CD14-positive monocyte (primary cell): Measurements from ENCODE around the gene TOGARAM1. TPM values are rescaled to one million over a fixed set of nuclear protein-coding genes. Genes with fewer than 3 reads are reported as not detected.

ENCODE experiments used
- DNase-seq, 3 donors: peaks; one replicate each; pipeline ENCODE4 v3.0.0-alpha.2; 2011 to 2022
- H2AFZ ChIP-seq: 2 replicates; pipeline ENCODE4 v1.6.0; 2012; ENCODE audit warnings: mild to moderate bottlenecking, low read depth, low read length, inconsistent platforms; ENCODE audit not compliant: insufficient read depth, poor library complexity, severe bottlenecking
- H3K27ac ChIP-seq, 2 donors: 1 replicate in 1 of 2; 2 replicates in 1 of 2; pipeline ENCODE4 v1.5.1; 2012 to 2013; ENCODE audit warnings: low read length in 2 of 2, control low read depth in 1 of 2, inconsistent platforms in 1 of 2, low read depth in 1 of 2, mild to moderate bottlenecking in 1 of 2
- H3K27me3 ChIP-seq, 2 donors: one replicate each; pipeline versions ENCODE4 v1.6.0 to v1.6.1; 2011 to 2013; ENCODE audit warnings: low read length in 2 of 2; ENCODE audit not compliant: control insufficient read depth in 2 of 2, insufficient read depth in 2 of 2
- H3K36me3 ChIP-seq, 2 donors: replicated peaks in 1 of 2; 1 replicate in 1 of 2; 2 replicates in 1 of 2; pipeline versions ENCODE4 v1.5.1 to v1.6.1; 2012 to 2013; ENCODE audit warnings: low read length in 2 of 2, control low read depth in 1 of 2, inconsistent platforms in 1 of 2, mild to moderate bottlenecking in 1 of 2; ENCODE audit not compliant: insufficient read depth in 2 of 2, control insufficient read depth in 1 of 2
- H3K4me1 ChIP-seq, 2 donors: 1 replicate in 1 of 2; 2 replicates in 1 of 2; pipeline versions ENCODE4 v1.5.1 to v1.6.1; 2012 to 2013; ENCODE audit warnings: low read length in 2 of 2, control low read depth in 1 of 2, inconsistent platforms in 1 of 2, mild to moderate bottlenecking in 1 of 2, moderate library complexity in 1 of 2; ENCODE audit not compliant: insufficient read depth in 2 of 2, control insufficient read depth in 1 of 2
- H3K4me2 ChIP-seq: replicated peaks from 2 replicates; pipeline ENCODE3; 2012; ENCODE audit warnings: low read length, moderate library complexity, mild to moderate bottlenecking; ENCODE audit not compliant: poor library complexity, severe bottlenecking; ENCODE audit errors: extremely low read depth
- H3K4me3 ChIP-seq, 3 experiments: fragments of 200-600 bp in 1 of 3; sonication (generic) in 1 of 3; replicated peaks in 1 of 3; 1 replicate in 2 of 3; 2 replicates in 1 of 3; pipeline ENCODE4 v1.5.1; 2011 to 2013; ENCODE audit warnings: low read length in 3 of 3, mild to moderate bottlenecking in 3 of 3, control low read depth in 2 of 3, low read depth in 2 of 3, inconsistent platforms in 1 of 3, moderate library complexity in 1 of 3
- H3K79me2 ChIP-seq: 2 replicates; pipeline ENCODE4 v1.6.0; 2012; ENCODE audit warnings: mild to moderate bottlenecking, control low read depth, inconsistent platforms, low read length, moderate library complexity; ENCODE audit not compliant: insufficient read depth
- H3K9ac ChIP-seq: 2 replicates; pipeline ENCODE4 v1.6.0; 2017; ENCODE audit warnings: low read length, mild to moderate bottlenecking; ENCODE audit not compliant: insufficient read depth, poor library complexity, severe bottlenecking
- H3K9me3 ChIP-seq, 2 donors: replicated peaks in 1 of 2; 1 replicate in 1 of 2; 2 replicates in 1 of 2; pipeline versions ENCODE4 v1.5.1 to v1.6.1; 2012 to 2013; ENCODE audit warnings: low read length in 2 of 2, control low read depth in 1 of 2; ENCODE audit not compliant: control insufficient read depth in 1 of 2, insufficient read depth in 1 of 2
- H4K20me1 ChIP-seq: 2 replicates; pipeline ENCODE4 v1.6.0; 2012; ENCODE audit warnings: mild to moderate bottlenecking, low read length, control low read depth, moderate library complexity; ENCODE audit not compliant: insufficient read depth
- H3K27ac Mint-ChIP-seq, 7 donors: one replicate each; pipeline ENCODE4 v1.8.0; 2020; ENCODE audit warnings: mild to moderate bottlenecking in 7 of 7, mixed read lengths in 7 of 7, moderate library complexity in 6 of 7, inconsistent platforms in 2 of 7
- H3K27me3 Mint-ChIP-seq, 3 donors: one replicate each; pipeline ENCODE4 v1.8.0; 2021 to 2022; ENCODE audit warnings: low read depth in 3 of 3, mild to moderate bottlenecking in 3 of 3, mixed read lengths in 3 of 3, moderate library complexity in 3 of 3, inconsistent platforms in 1 of 3
- H3K36me3 Mint-ChIP-seq, 2 donors: one replicate each; pipeline ENCODE4 v1.8.0; 2020; ENCODE audit warnings: mixed read lengths in 2 of 2, inconsistent platforms in 1 of 2, mild to moderate bottlenecking in 1 of 2
- H3K4me1 Mint-ChIP-seq: one replicate; pipeline ENCODE4 v1.8.0; 2020; ENCODE audit warnings: mild to moderate bottlenecking, mixed read lengths
- H3K4me3 Mint-ChIP-seq, 2 donors: one replicate each; pipeline ENCODE4 v1.8.0; 2020; ENCODE audit warnings: mild to moderate bottlenecking in 2 of 2, mixed read lengths in 2 of 2, moderate library complexity in 1 of 2
- H3K9me3 Mint-ChIP-seq, 7 donors: one replicate each; pipeline ENCODE4 v1.8.0; 2020 to 2022; ENCODE audit warnings: mixed read lengths in 7 of 7, mild to moderate bottlenecking in 6 of 7, moderate library complexity in 6 of 7, inconsistent platforms in 2 of 7
- WGBS: methylation state at CpG from one replicate; pipeline ENCODE4 v1.1.5; 2013; ENCODE audit warnings: missing lambda C conversion rate; ENCODE audit not compliant: insufficient coverage; 5-methylcytosine and 5-hydroxymethylcytosine counted together
- intact Hi-C, 2 donors: fragments of 100-400 bp; cut with micrococcal nuclease; formaldehyde crosslinking; loops; one replicate each; pipeline versions ENCODE4 v1.15.0 to v1.15.1; 2023
- polyA minus RNA-seq: library from RNA; depleted of rRNA, polyadenylated mRNA; stranded (reverse); fragments of >200 nt; gene quantifications from 2 replicates; pipeline ENCODE4 v1.2.3, GENCODE V29; 2012
- polyA plus RNA-seq, 3 donors: library from polyadenylated mRNA; depleted of rRNA in 1 of 3; unstranded in 2 of 3; stranded (reverse) in 1 of 3; fragments of 300-500 nt in 2 of 3; fragments of >200 nt in 1 of 3; fragmentation: Illumina TruSeq in 2 of 3; gene quantifications; 1 replicate in 2 of 3; 2 replicates in 1 of 3; pipeline ENCODE4 v1.2.3, GENCODE V29; 2012 to 2021
- total RNA-seq, 12 experiments: library from RNA in 1 of 12; stranded (reverse) in 1 of 12; fragments of 120-200 nt in 1 of 12; gene quantifications; one replicate each; pipeline ENCODE4 v1.2.4 and lab custom pipeline; 2013 to 2026; ENCODE audit warnings: mixed read lengths in 6 of 12, inconsistent platforms in 1 of 12
- TF ChIP-seq, protein P1 (sequence below): fragments of 200-600 bp; IDR thresholded peaks from one replicate; pipeline ENCODE4 v1.8.0; 2022; ENCODE audit warnings: antibody characterized with exemption, mild to moderate bottlenecking

The TOGARAM1 gene, protein sequence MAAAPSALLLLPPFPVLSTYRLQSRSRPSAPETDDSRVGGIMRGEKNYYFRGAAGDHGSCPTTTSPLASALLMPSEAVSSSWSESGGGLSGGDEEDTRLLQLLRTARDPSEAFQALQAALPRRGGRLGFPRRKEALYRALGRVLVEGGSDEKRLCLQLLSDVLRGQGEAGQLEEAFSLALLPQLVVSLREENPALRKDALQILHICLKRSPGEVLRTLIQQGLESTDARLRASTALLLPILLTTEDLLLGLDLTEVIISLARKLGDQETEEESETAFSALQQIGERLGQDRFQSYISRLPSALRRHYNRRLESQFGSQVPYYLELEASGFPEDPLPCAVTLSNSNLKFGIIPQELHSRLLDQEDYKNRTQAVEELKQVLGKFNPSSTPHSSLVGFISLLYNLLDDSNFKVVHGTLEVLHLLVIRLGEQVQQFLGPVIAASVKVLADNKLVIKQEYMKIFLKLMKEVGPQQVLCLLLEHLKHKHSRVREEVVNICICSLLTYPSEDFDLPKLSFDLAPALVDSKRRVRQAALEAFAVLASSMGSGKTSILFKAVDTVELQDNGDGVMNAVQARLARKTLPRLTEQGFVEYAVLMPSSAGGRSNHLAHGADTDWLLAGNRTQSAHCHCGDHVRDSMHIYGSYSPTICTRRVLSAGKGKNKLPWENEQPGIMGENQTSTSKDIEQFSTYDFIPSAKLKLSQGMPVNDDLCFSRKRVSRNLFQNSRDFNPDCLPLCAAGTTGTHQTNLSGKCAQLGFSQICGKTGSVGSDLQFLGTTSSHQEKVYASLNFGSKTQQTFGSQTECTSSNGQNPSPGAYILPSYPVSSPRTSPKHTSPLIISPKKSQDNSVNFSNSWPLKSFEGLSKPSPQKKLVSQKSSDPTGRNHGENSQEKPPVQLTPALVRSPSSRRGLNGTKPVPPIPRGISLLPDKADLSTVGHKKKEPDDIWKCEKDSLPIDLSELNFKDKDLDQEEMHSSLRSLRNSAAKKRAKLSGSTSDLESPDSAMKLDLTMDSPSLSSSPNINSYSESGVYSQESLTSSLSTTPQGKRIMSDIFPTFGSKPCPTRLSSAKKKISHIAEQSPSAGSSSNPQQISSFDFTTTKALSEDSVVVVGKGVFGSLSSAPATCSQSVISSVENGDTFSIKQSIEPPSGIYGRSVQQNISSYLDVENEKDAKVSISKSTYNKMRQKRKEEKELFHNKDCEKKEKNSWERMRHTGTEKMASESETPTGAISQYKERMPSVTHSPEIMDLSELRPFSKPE (N-terminal part only)
- 7.7 TPM for total RNA-seq (2013)
- polyA plus RNA-seq (1 to 10 TPM; 2.6 to 3.8 (median 3.4) TPM), polyA minus RNA-seq (3.7 and 3.8 TPM in 2 replicates), total RNA-seq (lab: John Stamatoyannopoulos, UW) (12.7 to 39.5 (median 24.4) reads per million in 11 experiments)

DNA sequence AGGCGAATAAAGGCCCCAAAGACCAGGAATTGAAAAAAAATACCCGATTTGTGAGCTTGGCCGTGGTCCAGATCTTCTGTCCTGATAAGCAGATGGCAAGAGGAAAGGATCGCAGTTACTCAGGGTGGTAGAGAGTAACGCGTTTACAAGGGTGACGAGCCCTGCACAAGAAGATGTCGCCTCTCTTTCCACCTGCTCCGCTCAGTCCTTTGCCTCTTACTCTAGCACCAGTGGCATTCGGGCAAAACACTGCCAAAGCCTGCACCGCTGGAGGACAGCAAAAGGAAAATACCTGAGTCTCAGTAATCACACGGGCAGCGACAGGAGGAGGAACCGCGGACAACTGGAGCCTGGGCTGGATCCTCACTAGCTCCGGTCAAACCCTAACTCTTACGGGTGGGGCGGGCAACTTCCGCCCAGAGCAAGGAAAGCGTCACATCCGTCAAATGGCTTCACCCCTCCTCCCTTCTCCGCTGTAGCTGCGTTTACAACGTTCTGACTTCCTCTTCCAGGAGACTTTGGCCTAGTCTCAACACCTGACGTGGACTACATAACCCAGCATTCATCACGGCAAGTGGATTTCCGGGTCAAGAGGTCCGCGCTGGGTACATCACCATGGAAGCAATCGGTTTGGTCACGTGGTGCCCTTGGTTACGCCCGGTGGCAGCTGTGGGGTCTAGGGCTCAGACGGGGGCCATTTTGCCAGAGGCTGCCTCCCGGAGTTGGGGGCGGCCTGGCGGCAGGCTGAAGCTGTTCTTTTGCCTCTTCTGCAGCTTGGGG, at the start of gene TOGARAM1, which contains the start of gene KLHL28:
TOGARAM1 (plus strand) TSS at position 637 of the 780 bp plus-strand sequence. CDS start 232 bp downstream, outside the sequence.
KLHL28 (minus strand) TSS at position 394 of the 780 bp plus-strand sequence. CDS start 16,019 bp downstream, outside the sequence.
- Histone ChIP-seq H4K20me1 (peaks cover 25% of the 10 kb centered on the region), H3K4me2 (peak within 1 kb of the TSS; percentile 96), H3K27ac (peak within 1 kb of the TSS; percentile 85 to 94), H3K27me3 (no peaks in the 10 kb centered on the region), H3K79me2 (peaks cover 89% of the 10 kb centered on the region), H3K4me1 (peaks cover 37 to 60% of the 10 kb centered on the region in 2 donors), H3K4me3 (peak within 1 kb of the TSS; percentile 80 to 97 (median 85)), H2AFZ (peak within 1 kb of the TSS; percentile 99), H3K9me3 (peaks cover 0 to 5% of the 10 kb centered on the region in 2 donors), H3K36me3 (no peaks in the 10 kb centered on the region), H3K9ac (peak within 1 kb of the TSS; percentile 85)
- Mint-ChIP-seq H3K27ac (no peak within 1 kb of the TSS), H3K27me3 (no peaks in the 10 kb centered on the region), H3K4me1 (peaks cover 49% of the 10 kb centered on the region), H3K9me3 (peaks cover 0 to 20% (median 7%) of the 10 kb centered on the region in 7 donors), H3K4me3 (no peak within 1 kb of the TSS), H3K36me3 (peaks cover 0 to 3% of the 10 kb centered on the region in 2 donors)
- under 1% methylated on average over 32 of the region's 37 CpGs for WGBS
- intact Hi-C loops = loop anchor here (2.0 to 10.0 kb wide), 7 partner anchors 64 to 291 kb away; partner anchors contain the start of genes FANCM (in 2 of the 2), PRPF39 (in 2 of the 2), FKBP3 (in 1 of the 2) and MIS18BP1 (in 1 of the 2)
- TF ChIP-seq, protein P1, sequence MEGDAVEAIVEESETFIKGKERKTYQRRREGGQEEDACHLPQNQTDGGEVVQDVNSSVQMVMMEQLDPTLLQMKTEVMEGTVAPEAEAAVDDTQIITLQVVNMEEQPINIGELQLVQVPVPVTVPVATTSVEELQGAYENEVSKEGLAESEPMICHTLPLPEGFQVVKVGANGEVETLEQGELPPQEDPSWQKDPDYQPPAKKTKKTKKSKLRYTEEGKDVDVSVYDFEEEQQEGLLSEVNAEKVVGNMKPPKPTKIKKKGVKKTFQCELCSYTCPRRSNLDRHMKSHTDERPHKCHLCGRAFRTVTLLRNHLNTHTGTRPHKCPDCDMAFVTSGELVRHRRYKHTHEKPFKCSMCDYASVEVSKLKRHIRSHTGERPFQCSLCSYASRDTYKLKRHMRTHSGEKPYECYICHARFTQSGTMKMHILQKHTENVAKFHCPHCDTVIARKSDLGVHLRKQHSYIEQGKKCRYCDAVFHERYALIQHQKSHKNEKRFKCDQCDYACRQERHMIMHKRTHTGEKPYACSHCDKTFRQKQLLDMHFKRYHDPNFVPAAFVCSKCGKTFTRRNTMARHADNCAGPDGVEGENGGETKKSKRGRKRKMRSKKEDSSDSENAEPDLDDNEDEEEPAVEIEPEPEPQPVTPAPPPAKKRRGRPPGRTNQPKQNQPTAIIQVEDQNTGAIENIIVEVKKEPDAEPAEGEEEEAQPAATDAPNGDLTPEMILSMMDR = no peak
- peak; percentile 99 to 100 (median 99) for DNase-seq
